OCI-LY3 (cell line): Measurements from ENCODE around the gene KIT.

Experiments
- H2AFZ ChIP-seq: fragments of 200-600, 300-600 bp; shearing (Covaris generic); 2 replicates; pipeline ENCODE4 v1.6.0; 2014; ENCODE audit warnings: antibody characterized with exemption, low read depth, low read length
- H3K27ac ChIP-seq: fragments of 200-600, 300-600 bp; sonication (generic); 2 replicates; pipeline ENCODE4 v1.5.1; 2014; ENCODE audit warnings: mild to moderate bottlenecking, low read length, moderate library complexity, mixed read lengths
- H3K27me3 ChIP-seq: fragments of 200-600, 300-600 bp; sonication (generic); 2 replicates; pipeline ENCODE4 v1.6.1; 2014; ENCODE audit warnings: low read depth, low read length, mixed read lengths
- H3K36me3 ChIP-seq: fragments of 200-600, 300-600 bp; sonication (generic); replicated peaks from 2 replicates; pipeline ENCODE3; 2014; ENCODE audit warnings: low read depth, low read length, mixed read lengths
- H3K4me1 ChIP-seq: fragments of 300-600, 200-600 bp; sonication (generic); 2 replicates; pipeline ENCODE4 v1.6.1; 2014; ENCODE audit warnings: low read length, mixed read lengths
- H3K4me2 ChIP-seq: fragments of 200-600, 300-600 bp; sonication (generic); 2 replicates; pipeline ENCODE4 v1.6.1; 2014; ENCODE audit warnings: low read length, mixed read lengths
- H3K4me3 ChIP-seq: fragments of 300-600, 200-600 bp; sonication (generic); 2 replicates; pipeline ENCODE4 v1.5.1; 2014; ENCODE audit warnings: antibody characterized with exemption, mild to moderate bottlenecking, low read length, moderate library complexity
- H3K79me2 ChIP-seq: fragments of 300-600, 200-600 bp; shearing (Covaris generic); 2 replicates; pipeline ENCODE4 v1.6.1; 2014; ENCODE audit warnings: mild to moderate bottlenecking, low read length, mixed read lengths
- H3K9ac ChIP-seq: fragments of 300-600, 200-600 bp; shearing (Covaris generic); 2 replicates; pipeline ENCODE4 v1.6.0; 2014; ENCODE audit warnings: mild to moderate bottlenecking, low read length, moderate library complexity
- H3K9me3 ChIP-seq: fragments of 200-600, 300-600 bp; shearing (Covaris generic); 2 replicates; pipeline ENCODE4 v1.6.1; 2014; ENCODE audit warnings: low read length, mixed read lengths; ENCODE audit not compliant: insufficient read depth
- H4K20me1 ChIP-seq: fragments of 200-600, 300-600 bp; sonication (generic); 2 replicates; pipeline ENCODE4 v1.6.1; 2016; ENCODE audit warnings: low read length, mixed read lengths; ENCODE audit not compliant: insufficient read depth
- EZH2phosphoT487 ChIP-seq: fragments of 200-600 bp; shearing (Covaris generic); IDR thresholded peaks from 2 replicates; pipeline ENCODE4 v1.6.1; 2018; ENCODE audit warnings: antibody characterized with exemption, mixed run types, low read depth
- TF ChIP-seq, protein P1 (sequence below): fragments of 200-600, 300-600 bp; sonication (generic); IDR thresholded peaks from 2 replicates; pipeline ENCODE4 v1.5.1; 2014; ENCODE audit warnings: antibody characterized with exemption, low read length, low read depth

Gene KIT

DNA sequence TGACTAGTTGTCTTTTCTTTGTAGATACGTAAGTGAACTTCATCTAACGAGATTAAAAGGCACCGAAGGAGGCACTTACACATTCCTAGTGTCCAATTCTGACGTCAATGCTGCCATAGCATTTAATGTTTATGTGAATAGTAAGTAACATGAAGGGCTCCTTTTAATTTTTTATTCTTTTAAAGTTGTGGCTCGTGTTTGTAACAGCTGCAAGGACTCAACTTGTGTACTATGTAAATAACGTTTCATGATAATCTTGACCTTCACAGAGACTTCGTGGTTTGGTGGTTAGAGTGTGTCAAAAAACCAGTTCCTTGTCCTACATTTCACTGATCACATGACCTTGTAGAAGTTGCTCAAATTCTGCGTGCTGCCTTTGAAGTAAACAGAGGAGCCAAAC, 51.6 kb downstream of the KIT start:
- Histone ChIP-seq H3K4me2 (no peak overlapping the region), H2AFZ (no peak overlapping the region), H3K27ac (no peak overlapping the region), H3K9me3 (no peaks in the 10 kb centered on the region), H3K79me2 (no peaks in the 10 kb centered on the region), H3K4me3 (no peak overlapping the region), H3K9ac (no peak overlapping the region), H3K4me1 (no peaks in the 10 kb centered on the region), H4K20me1 (no peaks in the 10 kb centered on the region), H3K36me3 (no peaks in the 10 kb centered on the region), H3K27me3 (no peaks in the 10 kb centered on the region)
- TF ChIP-seq EZH2phosphoT487, result no peak
- TF ChIP-seq, protein P1, sequence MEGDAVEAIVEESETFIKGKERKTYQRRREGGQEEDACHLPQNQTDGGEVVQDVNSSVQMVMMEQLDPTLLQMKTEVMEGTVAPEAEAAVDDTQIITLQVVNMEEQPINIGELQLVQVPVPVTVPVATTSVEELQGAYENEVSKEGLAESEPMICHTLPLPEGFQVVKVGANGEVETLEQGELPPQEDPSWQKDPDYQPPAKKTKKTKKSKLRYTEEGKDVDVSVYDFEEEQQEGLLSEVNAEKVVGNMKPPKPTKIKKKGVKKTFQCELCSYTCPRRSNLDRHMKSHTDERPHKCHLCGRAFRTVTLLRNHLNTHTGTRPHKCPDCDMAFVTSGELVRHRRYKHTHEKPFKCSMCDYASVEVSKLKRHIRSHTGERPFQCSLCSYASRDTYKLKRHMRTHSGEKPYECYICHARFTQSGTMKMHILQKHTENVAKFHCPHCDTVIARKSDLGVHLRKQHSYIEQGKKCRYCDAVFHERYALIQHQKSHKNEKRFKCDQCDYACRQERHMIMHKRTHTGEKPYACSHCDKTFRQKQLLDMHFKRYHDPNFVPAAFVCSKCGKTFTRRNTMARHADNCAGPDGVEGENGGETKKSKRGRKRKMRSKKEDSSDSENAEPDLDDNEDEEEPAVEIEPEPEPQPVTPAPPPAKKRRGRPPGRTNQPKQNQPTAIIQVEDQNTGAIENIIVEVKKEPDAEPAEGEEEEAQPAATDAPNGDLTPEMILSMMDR, result no peak

DNA sequence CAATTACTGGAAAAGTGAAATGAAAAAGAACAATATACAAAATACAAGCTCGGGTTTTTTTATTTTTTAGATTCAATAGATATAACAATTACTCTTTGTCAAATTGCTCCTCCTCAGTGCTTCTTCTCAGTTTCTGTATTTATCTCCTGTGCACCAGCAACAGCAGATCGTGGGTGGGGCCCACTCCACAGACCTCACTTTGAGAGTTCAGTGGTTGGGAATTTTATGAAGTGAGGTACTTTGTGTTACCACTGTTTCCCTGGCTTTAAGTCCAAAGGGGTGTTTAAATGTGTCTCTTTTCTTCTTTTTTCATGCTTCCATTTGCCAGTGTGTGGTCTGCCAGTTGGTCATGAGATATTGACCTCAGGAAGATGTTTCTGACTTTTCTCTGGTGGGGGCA, 54.4 kb downstream of the KIT start:
- no peaks in the 10 kb centered on the region for H3K36me3 ChIP-seq
- H4K20me1 ChIP-seq, result no peaks in the 10 kb centered on the region
- H3K27me3 ChIP-seq, result no peaks in the 10 kb centered on the region
- H3K4me2 ChIP-seq, result no peak overlapping the region
- no peak overlapping the region for H2AFZ ChIP-seq
- H3K9me3 ChIP-seq, result no peaks in the 10 kb centered on the region
- no peaks in the 10 kb centered on the region for H3K4me1 ChIP-seq
- no peak overlapping the region for H3K27ac ChIP-seq
- no peak overlapping the region for H3K9ac ChIP-seq
- H3K79me2 ChIP-seq, result no peaks in the 10 kb centered on the region
- TF ChIP-seq, protein P1, result no peak
- TF ChIP-seq EZH2phosphoT487, result no peak
- H3K4me3 ChIP-seq, result no peak overlapping the region

DNA sequence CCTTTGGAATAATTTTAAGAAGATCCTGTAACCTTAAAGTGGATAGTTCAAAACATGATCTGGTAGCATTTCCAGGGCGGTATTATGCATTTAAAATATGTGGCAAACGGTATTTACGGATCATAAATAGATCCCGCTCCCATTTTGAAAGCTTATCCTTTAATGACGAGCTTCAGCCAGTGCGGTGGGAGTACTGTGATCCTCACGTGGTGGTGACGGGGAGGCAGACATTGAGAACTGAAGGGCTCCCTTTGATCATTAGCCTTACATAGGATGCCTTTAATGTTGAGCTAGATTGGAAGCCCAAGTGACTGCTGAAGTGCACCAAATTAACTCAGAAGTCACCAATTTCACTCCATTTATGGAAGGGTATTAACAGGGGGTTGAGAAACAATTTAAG, 56.9 kb downstream of the KIT start:
- H3K4me1 ChIP-seq, result no peaks in the 10 kb centered on the region
- H3K4me3 ChIP-seq, result no peak overlapping the region
- no peak overlapping the region for H3K4me2 ChIP-seq
- H3K27ac ChIP-seq, result no peak overlapping the region
- no peaks in the 10 kb centered on the region for H3K9me3 ChIP-seq
- no peaks in the 10 kb centered on the region for H3K36me3 ChIP-seq
- no peaks in the 10 kb centered on the region for H4K20me1 ChIP-seq
- no peaks in the 10 kb centered on the region for H3K79me2 ChIP-seq
- no peak for TF ChIP-seq EZH2phosphoT487
- TF ChIP-seq, protein P1, result no peak
- H3K27me3 ChIP-seq, result no peaks in the 10 kb centered on the region
- H3K9ac ChIP-seq, result no peak overlapping the region
- H2AFZ ChIP-seq, result no peak overlapping the region

DNA sequence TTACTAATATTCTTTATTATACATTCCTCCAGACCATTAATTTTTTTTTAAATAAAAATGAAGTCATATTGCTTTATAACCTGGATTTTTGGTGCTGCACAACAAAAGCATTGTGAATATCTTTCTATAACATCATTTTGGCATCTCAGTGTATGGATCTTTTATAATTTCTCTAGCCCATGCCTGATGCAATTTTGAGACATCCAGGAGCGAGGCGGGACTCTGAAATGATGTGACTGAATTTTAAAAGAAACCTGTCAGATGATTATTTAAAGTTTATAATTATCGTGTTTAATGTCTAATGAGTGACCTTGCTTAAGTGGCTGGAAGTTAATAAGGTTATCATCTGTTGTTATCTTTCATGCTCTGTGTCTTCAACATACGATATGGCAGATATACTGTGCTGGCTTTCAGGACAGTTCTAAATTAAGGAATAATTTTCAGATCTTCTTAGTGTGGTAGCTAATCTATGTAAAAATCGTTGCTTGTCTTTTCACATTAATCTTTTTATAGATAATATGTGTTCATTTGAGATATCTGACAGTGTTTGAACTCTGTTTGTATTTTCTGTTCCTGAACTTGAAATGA, 58.8 kb downstream of the KIT start:
- Histone ChIP-seq H3K4me3 (no peak overlapping the region), H3K9ac (no peak overlapping the region), H4K20me1 (no peaks in the 10 kb centered on the region), H3K4me1 (no peaks in the 10 kb centered on the region), H3K9me3 (no peaks in the 10 kb centered on the region), H2AFZ (no peak overlapping the region), H3K4me2 (no peak overlapping the region), H3K27me3 (no peaks in the 10 kb centered on the region), H3K36me3 (no peaks in the 10 kb centered on the region), H3K79me2 (no peaks in the 10 kb centered on the region), H3K27ac (no peak overlapping the region)
- TF ChIP-seq EZH2phosphoT487, result no peak
- TF ChIP-seq, protein P1, result no peak
